Subcutaneous preadipocyte (primary cell): ENCODE measurements around the gene HYCC2. TPM values are rescaled to one million over a fixed set of nuclear protein-coding genes. Genes with fewer than 3 reads are reported as not detected.

ENCODE experiments used
- small RNA-seq: library from RNA; depleted of rRNA; stranded (forward); fragments of <200 nt; gene quantifications from one replicate; pipeline ENCODE3, GENCODE V24; 2012
- total RNA-seq: library from RNA; depleted of rRNA; stranded (reverse); fragments of >200 nt; gene quantifications from 2 replicates; pipeline ENCODE4 v1.2.3, GENCODE V29; 2012

HYCC2 gene
- 6.2 and 8.2 TPM in 2 replicates for total RNA-seq

DNA sequence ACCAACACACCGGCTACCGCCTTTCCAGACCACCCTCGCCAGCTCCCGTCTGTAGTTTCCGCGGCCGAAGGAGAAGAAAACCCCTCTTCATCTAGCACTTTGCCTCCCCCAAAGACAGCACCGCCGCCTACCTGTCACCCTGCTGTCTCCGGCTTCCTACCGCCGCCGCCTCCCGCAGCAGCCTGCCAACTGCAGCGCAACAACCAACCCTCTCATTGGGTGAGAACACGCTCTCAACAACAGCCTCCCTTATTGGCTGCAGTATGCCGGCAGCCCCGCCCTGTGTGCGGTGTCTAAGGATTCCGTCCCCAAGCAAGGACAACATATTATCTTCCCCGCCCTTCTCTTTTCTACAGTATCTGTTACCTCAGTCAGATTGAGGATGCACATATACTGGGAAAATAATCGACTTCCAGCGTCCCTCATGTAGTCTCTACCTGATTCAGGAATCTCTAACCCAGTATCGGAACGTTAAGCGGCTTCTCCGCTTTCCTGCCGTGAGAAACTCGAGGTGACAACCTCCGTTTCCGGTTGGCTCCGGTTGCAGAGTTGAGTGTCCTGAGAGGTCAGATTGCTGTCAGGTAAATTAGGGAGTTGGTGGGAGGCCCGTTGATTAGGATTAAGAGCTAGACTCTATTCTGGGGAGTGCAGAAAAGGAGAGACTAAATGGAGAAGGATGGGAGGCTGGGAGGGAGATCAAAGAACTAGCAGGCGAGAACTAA, at the start of gene HYCC2, which contains the start of gene NDUFB3:
HYCC2 (minus strand) TSS at position 193 of the 722 bp plus-strand sequence. CDS start 47,662 bp downstream, outside the sequence.
NDUFB3 (plus strand) TSS at position 523 of the 722 bp plus-strand sequence. CDS start 6,882 bp downstream, outside the sequence.

GRCh38 chr2:201116115-201116958, 44.9 kb upstream of the HYCC2 start, which contains the start of gene CFLAR:
Gene CFLAR (plus strand): TSS chr2:201116164. CDS start chr2:201129866, 13,702 bp downstream.

Small RNA genes within 50 kb of the gene (small RNA-seq; reads per million reads assigned to genes)
- gene RNU6-1206P: not detected

Other genes starting within 250 kb of the HYCC2 start
- 48.5 and 50.0 TPM in 2 replicates for gene CLK1, start 207.0 kb downstream of the HYCC2 start, total RNA-seq
- gene PPIL3, start 182.6 kb downstream of the HYCC2 start, total RNA-seq: 33.6 and 35.3 TPM in 2 replicates
- 27.9 and 37.1 TPM in 2 replicates for gene NIF3L1, start 182.3 kb downstream of the HYCC2 start, total RNA-seq
- 11.0 and 17.0 TPM in 2 replicates for gene ORC2, start 108.0 kb downstream of the HYCC2 start, total RNA-seq
- gene NDUFB3, start 330 bp upstream of the HYCC2 start, total RNA-seq: 40.8 and 45.5 TPM in 2 replicates
- gene CFLAR, start 44.5 kb upstream of the HYCC2 start, total RNA-seq: 61.2 and 76.4 TPM in 2 replicates
- 5.1 and 7.4 TPM in 2 replicates for gene CASP10, start 111.5 kb upstream of the HYCC2 start, total RNA-seq
- 18.4 and 26.6 TPM in 2 replicates for gene CASP8, start 188.9 kb upstream of the HYCC2 start, total RNA-seq